HG03354 (cell line): ENCODE results near the gene ACOXL.

Experiments
- ATAC-seq: cut with Tn5 transposase; IDR thresholded peaks from one replicate; pipeline ENCODE4 v1.9.1; 2021; ENCODE audit warnings: mild to moderate bottlenecking; ENCODE audit not compliant: unreplicated experiment, poor library complexity, severe bottlenecking

Gene ACOXL

DNA sequence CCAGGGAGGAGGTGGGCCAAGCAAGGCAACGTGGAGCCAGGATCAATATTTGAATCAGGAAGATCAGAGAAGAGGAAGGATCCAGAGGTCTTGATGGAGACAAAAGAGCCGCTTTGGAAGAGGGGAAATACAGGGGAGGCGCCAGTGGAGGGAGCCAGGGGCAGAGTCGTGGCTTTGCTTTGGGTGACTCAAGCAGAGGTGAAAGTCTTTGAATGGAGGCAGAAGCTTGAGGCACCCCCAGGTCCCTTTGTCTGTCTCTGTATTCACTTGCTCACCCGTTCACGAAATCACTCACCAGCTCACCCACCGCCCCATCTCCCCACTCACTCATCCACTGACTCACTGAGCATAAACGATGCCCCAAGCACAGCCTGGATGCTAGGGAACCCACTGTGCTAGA is 134.1 kb downstream of the ACOXL start:
- no peak for ATAC-seq

DNA sequence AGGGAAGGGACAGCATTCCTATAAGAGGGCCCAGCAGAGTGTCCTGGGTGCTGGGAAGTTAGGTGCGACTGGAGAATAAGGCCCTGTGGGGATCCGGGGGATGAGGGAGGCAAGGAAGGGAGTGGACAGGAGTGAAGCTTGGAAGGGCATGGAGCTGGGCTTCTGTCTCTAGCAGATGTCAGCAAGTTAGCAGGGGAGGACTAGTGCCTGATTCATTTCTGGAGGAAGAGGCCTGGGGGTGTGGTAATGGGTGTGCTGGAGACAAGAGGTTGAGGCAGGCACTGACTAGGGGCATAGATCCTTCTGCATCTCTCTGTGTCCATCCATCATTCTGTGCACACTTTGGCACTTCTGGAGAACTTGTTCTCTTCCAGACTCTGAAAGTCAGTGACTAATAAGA is 134.7 kb downstream of the ACOXL start:
- no peak for ATAC-seq

GRCh38 chr2:110868971-110869370 is 136.6 kb downstream of the ACOXL start:
- ATAC-seq, result no peak

DNA sequence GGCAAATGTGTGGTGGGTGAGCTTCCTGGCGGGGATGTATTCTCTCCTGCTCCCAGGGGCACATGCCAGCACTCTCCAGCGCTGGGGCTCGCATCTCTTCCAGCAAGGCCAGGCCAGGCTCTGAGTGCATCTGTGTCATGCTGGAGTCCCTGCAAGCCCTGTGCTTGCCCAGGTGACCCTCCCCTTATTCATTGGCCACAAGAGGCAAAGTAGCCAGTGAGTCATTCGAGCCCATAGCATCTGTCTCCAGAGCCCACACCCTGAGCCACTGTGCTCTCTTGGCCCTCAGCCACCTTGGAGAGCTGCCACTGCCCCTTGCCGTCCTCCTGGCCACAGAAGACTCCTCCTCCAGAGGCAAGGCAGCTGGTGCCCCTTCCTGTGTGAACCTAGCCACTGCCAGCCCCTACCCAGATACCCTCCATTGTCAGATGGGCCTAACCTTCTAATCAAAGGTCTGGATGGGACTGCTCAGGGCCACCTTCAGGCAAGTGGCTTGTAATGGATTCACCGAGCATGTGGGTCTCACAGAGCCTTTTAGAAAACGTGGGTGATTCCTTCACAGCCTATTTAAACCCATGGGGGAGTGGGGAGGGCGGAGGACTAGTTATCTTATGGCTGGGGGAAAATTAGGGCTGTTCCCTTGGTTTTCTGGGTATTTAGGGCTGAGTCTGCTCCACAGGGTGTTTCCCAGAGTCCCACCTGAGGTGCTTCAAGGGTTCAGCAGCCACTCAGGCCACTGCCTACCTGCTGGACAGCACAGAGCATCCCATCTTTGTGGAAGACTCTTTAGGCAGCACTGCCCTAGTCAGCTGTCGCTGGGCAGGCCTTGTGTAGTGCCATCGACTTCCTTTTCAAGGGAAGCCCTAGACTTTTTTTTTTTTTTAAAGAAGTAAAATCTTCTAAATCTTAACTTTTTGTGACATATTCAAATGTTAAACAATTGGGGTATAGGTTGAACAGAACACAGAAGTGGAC is 137.4 kb downstream of the ACOXL start:
- ATAC-seq, result no peak

GRCh38 chr2:110870545-110870944 is 138.2 kb downstream of the ACOXL start:
- no peak for ATAC-seq

- no peak for ATAC-seq
These were observed 139.3 kb downstream of the ACOXL start for GRCh38 chr2:110871637-110872036.

DNA sequence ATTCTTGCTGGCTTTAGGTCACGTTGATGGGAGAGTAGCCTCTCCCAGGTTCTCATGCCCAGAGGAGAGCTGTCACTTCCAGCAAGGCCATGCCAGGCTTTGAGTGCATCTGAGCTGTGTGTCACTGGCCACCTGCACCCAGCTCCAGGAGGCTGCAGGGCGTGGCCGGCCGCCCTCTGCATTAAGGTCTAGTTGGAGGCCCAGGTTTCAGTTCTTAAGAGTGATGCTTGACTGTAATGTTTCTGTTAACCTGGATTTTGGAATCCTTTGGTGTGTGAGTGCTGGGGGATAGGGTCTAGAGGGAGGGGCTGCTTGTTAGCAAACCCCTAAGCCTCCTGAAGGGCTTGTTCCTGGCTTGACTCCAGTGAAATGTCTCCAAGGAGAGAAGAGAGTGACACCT is 140.1 kb downstream of the ACOXL start:
- ATAC-seq, result no peak

DNA sequence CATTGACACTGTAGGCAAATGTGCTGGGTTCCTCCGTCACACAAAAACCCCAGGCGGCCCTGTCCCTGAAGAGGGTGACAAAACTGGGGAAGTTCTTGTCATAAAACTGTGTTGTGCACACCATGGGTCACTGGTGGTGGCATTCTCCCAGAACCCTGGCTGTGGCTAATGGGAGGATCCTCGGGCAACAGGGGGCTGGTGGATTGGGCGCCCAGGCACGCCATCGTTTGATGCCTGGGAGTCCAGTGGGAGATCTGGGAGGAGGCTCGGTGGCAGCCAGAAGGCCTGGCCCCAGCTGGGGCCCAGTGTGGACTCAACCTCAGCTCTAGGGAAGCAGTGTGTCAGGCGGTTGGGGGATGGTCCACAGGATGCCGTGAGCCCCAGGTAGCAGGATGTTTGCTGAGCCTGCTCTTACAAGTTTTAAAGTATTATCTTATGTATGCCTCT is 140.7 kb downstream of the ACOXL start:
- no peak for ATAC-seq

DNA sequence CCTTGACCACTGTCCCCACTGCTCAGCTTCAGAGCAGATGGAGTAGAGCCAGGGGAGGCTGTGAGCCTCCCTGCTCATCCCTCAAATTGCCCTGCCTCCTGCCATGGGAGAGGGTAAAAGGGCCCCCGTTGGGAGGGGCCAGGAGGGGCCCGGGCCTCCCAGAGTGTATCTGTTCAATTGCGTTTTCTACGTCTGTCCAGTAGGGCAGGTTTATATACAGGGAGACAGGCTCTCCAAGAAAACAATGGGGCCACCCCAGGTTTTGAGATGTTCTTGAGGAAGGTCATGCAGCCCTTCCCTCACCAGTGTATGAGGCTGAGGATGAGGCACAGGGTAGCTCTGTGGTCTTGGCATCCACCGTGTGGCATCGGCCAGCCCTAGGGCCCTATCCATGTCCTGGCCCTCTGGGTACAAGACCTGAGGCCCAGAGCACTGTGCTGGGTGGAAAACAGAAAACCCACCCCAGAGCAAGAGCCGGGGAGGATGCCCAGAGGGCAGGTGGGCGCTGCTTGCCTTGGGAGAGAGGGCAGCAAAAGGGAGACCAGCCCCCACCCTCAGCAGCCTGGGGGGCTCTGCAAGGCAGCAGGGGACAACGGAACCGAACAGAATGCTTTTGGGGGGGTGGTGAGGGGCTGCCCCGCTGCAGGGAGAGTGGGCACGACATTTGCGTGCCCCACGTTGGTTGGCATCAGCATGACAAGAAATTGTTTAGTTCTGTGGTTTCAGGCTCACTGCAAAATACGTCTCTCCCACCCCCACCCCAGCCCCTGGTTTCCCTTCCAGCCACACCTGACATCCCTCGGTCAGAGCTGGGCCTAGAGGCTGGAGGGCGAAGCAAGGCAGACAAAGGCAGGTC is 141.5 kb downstream of the ACOXL start:
- no peak for ATAC-seq

DNA sequence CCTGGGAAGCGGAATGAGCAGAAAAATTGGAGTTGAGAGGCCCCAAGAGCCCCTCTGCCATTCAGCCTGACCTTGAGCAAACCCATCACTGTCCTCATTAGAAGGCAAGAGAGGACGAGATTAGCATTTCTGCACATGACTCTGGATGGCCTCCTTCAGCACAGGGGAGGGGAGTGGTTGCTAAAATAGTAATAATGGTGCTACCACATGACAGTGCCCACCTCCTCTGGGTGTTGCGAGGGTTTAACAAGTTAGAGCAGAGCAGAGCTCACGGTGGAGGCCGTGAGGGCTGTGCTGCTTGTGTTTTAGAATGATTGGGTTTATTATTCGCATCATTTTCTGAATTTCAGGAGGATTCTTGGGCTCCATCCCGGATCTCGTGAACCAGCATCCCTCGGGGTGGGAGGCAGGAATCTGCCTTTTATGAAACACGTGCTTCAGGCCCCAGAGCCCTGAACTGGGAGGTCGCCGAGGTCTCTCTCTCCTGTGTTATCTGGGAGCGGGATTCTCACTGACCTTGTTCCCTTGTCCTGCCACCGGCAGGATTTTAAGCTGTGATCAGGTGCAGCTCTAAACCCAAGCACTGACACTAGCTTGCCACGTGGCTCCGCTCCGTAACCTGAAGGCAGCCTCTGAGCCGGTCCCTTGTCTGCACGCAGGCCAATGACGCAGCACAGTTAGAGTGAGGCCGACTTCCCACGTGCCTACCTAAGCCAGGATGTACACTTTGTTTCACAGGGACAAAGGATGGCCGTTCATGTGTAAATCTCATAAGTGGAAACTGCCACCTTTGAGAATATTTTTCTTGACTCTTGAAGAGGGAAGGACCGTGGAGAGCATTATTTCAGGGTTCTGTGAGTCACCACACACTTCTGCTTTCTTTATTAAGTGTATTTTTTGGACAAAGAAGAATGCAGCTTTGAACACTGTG is 142.3 kb downstream of the ACOXL start:
- no peak for ATAC-seq

GRCh38 chr2:110875384-110875725 is 143.0 kb downstream of the ACOXL start:
- no peak for ATAC-seq

- no peak for ATAC-seq
These were observed 144.0 kb downstream of the ACOXL start for GRCh38 chr2:110876167-110876999.

- ATAC-seq, result no peak
These were observed 144.9 kb downstream of the ACOXL start for GRCh38 chr2:110877031-110877827.

DNA sequence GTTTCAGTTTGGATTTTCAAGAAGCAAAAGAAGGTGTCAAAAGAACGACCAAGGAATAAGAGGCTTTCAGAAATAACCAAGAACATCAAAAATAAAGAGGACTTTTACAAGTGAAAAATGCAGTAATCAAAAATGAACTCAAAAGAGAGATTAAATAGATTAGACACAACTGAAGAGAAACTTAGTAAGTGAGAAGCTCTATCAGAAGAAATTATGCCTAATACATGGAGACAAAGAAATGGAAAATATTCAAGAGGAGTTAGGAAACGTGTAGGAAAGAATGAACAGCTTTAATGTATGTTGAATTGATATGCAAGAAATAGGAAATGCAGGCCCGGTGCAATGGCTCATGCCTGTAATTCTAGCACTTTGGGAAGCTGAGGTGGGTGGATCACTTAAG is 145.8 kb downstream of the ACOXL start:
- ATAC-seq, result no peak

DNA sequence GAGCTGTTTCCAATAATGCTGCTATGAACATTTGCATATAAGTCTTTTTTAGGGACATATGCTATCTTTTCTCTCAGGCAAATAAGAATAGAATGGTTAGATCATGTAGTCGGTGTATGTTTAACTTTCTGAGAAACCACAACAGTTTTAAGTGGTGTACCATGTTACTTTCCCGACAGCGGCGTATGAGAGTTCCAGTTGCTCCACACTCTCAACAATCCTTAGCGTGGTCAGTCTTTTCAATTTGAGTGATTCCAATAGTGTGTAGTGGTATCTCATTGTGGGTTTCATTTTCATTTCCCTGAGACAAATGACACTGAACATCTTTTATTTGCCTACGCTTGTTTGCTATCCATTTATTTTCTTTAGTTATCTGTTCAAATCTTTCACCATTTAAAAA is 149.5 kb downstream of the ACOXL start:
- ATAC-seq, result no peak

DNA sequence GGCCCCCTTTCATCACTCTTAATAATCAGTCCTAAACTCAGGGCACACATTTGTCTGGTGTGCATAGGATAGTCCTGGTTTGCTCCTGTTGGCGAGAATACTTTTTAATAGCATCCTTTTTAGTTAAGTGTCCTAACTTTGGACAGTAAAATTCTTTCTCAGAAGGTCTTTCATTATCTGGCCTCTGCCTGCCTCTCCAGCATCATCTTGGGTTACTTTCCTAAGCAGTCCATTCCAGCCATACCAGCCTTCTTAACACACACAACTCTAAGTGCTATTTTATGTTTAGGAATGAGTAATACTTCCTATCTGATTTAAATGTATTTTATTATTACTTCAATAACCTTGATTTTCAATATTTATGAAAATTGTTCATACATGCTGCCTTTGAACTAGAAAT is 151.0 kb downstream of the ACOXL start:
- no peak for ATAC-seq

DNA sequence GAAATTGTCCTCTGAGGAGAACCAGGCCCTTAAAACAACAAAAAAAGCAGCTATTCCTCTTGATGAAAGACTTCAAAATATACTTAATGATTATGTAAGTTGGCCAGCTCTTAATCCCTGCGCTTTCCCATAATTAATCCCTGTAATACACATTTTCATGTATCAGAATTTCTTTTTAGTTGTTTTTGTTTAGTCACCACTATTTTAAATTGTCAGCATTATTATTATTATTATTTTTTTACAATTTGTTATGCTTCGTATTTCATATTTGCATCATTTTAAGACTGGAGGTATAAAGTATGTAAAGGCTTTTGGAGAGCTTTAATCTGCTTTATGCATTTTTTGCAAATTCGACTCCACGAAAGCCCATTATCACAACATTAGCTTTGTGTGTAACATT is 152.9 kb downstream of the ACOXL start:
- ATAC-seq, result no peak
